Fibroblast of lung (primary cell): ENCODE data around the gene COX6B1. TPM values are rescaled to one million over a fixed set of nuclear protein-coding genes. Genes with fewer than 3 reads are reported as not detected.

Experiments used
- DNase-seq, 2 donors: peaks; one replicate each; pipeline versions ENCODE4 v3.0.0 to v3.0.0-alpha.2; 2010; ENCODE audit warnings: low read depth in 2 of 2
- H2AFZ ChIP-seq: 2 replicates; pipeline ENCODE4 v1.5.1; 2012; ENCODE audit warnings: low read length, control low read depth, inconsistent platforms
- H3K27ac ChIP-seq: 2 replicates; pipeline ENCODE4 v1.5.1; 2011; ENCODE audit warnings: low read length, control low read depth; ENCODE audit not compliant: insufficient read depth
- H3K27me3 ChIP-seq: 2 replicates; pipeline ENCODE4 v1.5.1; 2011; ENCODE audit warnings: mild to moderate bottlenecking, low read length; ENCODE audit not compliant: control insufficient read depth, insufficient read depth
- H3K36me3 ChIP-seq: 2 replicates; pipeline ENCODE4 v1.5.1; 2011; ENCODE audit warnings: low read length; ENCODE audit not compliant: control insufficient read depth, insufficient read depth
- H3K4me1 ChIP-seq: 2 replicates; pipeline ENCODE4 v1.5.1; 2011; ENCODE audit warnings: low read length; ENCODE audit not compliant: control insufficient read depth, insufficient read depth; ENCODE audit errors: extremely low read depth
- H3K4me2 ChIP-seq: 2 replicates; pipeline ENCODE4 v1.5.1; 2011; ENCODE audit warnings: low read length, control low read depth; ENCODE audit not compliant: insufficient read depth; ENCODE audit errors: extremely low read depth
- H3K4me3 ChIP-seq, 4 experiments: fragments of 200-600 bp in 1 of 4; sonication (generic) in 1 of 4; replicated peaks in 1 of 4; 2 replicates each; pipeline ENCODE4 v1.5.1; 2011 to 2016; ENCODE audit warnings: low read length in 4 of 4, low read depth in 3 of 4, mild to moderate bottlenecking in 3 of 4, control low read depth in 2 of 4, inconsistent platforms in 1 of 4, mixed read lengths in 1 of 4; ENCODE audit not compliant: insufficient read depth in 1 of 4; ENCODE audit errors: control extremely low read depth in 1 of 4
- H3K79me2 ChIP-seq: 2 replicates; pipeline ENCODE4 v1.5.1; 2012; ENCODE audit warnings: mild to moderate bottlenecking, low read length, inconsistent platforms; ENCODE audit not compliant: control insufficient read depth, insufficient read depth
- H3K9ac ChIP-seq: 2 replicates; pipeline ENCODE4 v1.5.1; 2011; ENCODE audit warnings: mild to moderate bottlenecking, low read length, control low read depth; ENCODE audit not compliant: insufficient read depth
- H3K9me3 ChIP-seq: 2 replicates; pipeline ENCODE4 v1.5.1; 2012; ENCODE audit warnings: low read depth, low read length; ENCODE audit not compliant: control insufficient read depth, insufficient read depth
- H4K20me1 ChIP-seq: 2 replicates; pipeline ENCODE4 v1.5.1; 2011; ENCODE audit warnings: low read length; ENCODE audit not compliant: control insufficient read depth, insufficient read depth; ENCODE audit errors: extremely low read depth
- CTCF ChIP-seq, 2 donors: IDR thresholded peaks in 1 of 2; conservative IDR thresholded peaks in 1 of 2; 1 replicate in 1 of 2; 2 replicates in 1 of 2; pipeline ENCODE4 v1.5.1; 2011 to 2012; ENCODE audit warnings: low read length in 2 of 2, control low read depth in 1 of 2, inconsistent platforms in 1 of 2, low read depth in 1 of 2, mild to moderate bottlenecking in 1 of 2
- EZH2 ChIP-seq: IDR thresholded peaks from 2 replicates; pipeline ENCODE4 v1.5.1; 2012; ENCODE audit warnings: low read length, control low read depth, mild to moderate bottlenecking; ENCODE audit errors: missing control alignments
- polyA plus RNA-seq, 2 donors: library from polyadenylated mRNA; depleted of rRNA in 1 of 2; stranded (reverse) in 1 of 2; unstranded in 1 of 2; fragments of >200 nt; gene quantifications; 2 replicates each; pipeline ENCODE4 v1.2.1, GENCODE V29; 2011 to 2012; ENCODE audit warnings: missing spikeins in 1 of 2
- total RNA-seq: library from RNA; depleted of rRNA; stranded (reverse); fragments of >200 nt; gene quantifications from 2 replicates; pipeline ENCODE4 v1.2.1, GENCODE V29; 2014

Gene COX6B1
- total and polyA plus RNA-seq, 2 donors (not counting 1 experiment from before 2014, with no cell fraction given), result 279 to 382 TPM

GRCh38 chr19:35612224-35612558 is 35.9 kb upstream of the COX6B1 start:
- H3K9me3 ChIP-seq, result no peaks in the 10 kb centered on the region
- peak overlapping the region; percentile 81 for H2AFZ ChIP-seq
- H3K9ac ChIP-seq, result no peak overlapping the region
- no peaks in the 10 kb centered on the region for H3K79me2 ChIP-seq
- H3K4me2 ChIP-seq, result peak overlapping the region; percentile 96
- TF ChIP-seq EZH2 (no peak), CTCF (conservative IDR thresholded peaks at IDR 0.05 in 1 of 2, IDR thresholded peaks at IDR 0.05 in 1 of 2; ENCODE audit: low read depth in 1 of 2, low read length in 2 of 2) (no peak)
- DNase-seq, result no peak
- no peaks in the 10 kb centered on the region for H3K27me3 ChIP-seq
- H3K4me1 ChIP-seq, result peaks cover 5% of the 10 kb centered on the region
- H3K4me3 ChIP-seq, result peak overlapping the region; percentile 91 to 96 (median 93)
- H3K27ac ChIP-seq, result no peak overlapping the region
- no peaks in the 10 kb centered on the region for H4K20me1 ChIP-seq
- H3K36me3 ChIP-seq, result peaks cover 3% of the 10 kb centered on the region

DNA sequence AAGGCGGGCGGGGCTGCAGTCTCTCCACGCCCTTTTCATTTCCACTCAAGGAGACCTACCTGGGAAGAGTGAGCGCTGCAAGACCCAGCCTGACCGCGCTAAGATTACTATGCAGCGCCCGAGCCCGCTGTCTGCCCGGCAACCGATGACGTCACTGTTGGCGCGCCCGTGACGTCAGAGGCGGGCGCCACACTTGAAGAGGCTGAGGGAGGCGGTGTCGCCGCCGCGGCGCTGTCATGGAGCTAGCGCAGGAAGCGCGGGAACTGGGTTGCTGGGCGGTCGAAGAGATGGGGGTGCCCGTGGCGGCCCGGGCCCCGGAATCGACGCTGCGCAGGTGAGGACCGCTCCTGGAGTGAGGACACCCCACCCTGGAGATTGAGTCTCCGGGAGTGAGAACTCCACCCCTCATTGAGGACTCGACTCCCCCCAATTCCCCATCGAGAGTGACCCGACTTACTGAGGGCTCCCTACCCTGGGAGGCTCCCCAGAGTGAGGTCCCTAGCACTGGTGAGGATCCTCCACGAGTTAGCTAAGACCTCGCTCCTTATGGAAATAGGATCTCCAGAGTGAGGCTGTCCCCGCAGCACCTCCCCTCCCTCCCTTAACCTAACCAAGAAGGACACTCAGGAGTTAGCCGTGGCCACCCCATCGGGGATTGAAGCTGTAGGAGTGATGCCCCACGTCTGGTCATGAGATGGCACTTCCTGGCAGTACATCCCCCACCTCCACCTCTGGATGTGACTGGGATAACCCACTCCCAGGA is 35.4 kb upstream of the COX6B1 start, which contains the start of gene HAUS5:
Gene HAUS5, plus strand, starts transcription at position 177 of the 763 bp plus-strand sequence. Its CDS starts 60 bp downstream, at position 237.
- DNase-seq, result peak; percentile 86 to 90

GRCh38 chr19:35613574-35613973 is 34.5 kb upstream of the COX6B1 start:
- Histone ChIP-seq H2AFZ (no peak overlapping the region), H3K27me3 (no peaks in the 10 kb centered on the region), H3K36me3 (peaks cover 5% of the 10 kb centered on the region), H3K4me1 (peaks cover 5% of the 10 kb centered on the region), H3K9ac (no peak overlapping the region), H3K4me2 (peak overlapping the region; percentile 40), H4K20me1 (no peaks in the 10 kb centered on the region), H3K9me3 (no peaks in the 10 kb centered on the region), H3K4me3 (no peak overlapping the region), H3K79me2 (no peaks in the 10 kb centered on the region), H3K27ac (no peak overlapping the region)
- DNase-seq, result no peak
- TF ChIP-seq CTCF (conservative IDR thresholded peaks at IDR 0.05 in 1 of 2, IDR thresholded peaks at IDR 0.05 in 1 of 2; ENCODE audit: low read depth in 1 of 2, low read length in 2 of 2), result no peak
- no peak for TF ChIP-seq EZH2

More for the DNA sequence above, 35.4 kb upstream of the COX6B1 start, which contains the start of gene HAUS5:
- H3K4me3 ChIP-seq, result peak within 1 kb of the TSS; percentile 91 to 96 (median 93)
- no peaks in the 10 kb centered on the region for H3K27me3 ChIP-seq
- peaks cover 5% of the 10 kb centered on the region for H3K4me1 ChIP-seq
- no peaks in the 10 kb centered on the region for H3K79me2 ChIP-seq
- H3K36me3 ChIP-seq, result peaks cover 3% of the 10 kb centered on the region
- peak within 1 kb of the TSS; percentile 96 for H3K4me2 ChIP-seq
- H3K9me3 ChIP-seq, result no peaks in the 10 kb centered on the region
- H2AFZ ChIP-seq, result peak within 1 kb of the TSS; percentile 98
- no peaks in the 10 kb centered on the region for H4K20me1 ChIP-seq
- peak within 1 kb of the TSS; percentile 86 for H3K27ac ChIP-seq
- TF ChIP-seq CTCF (conservative IDR thresholded peaks at IDR 0.05 in 1 of 2, IDR thresholded peaks at IDR 0.05 in 1 of 2; ENCODE audit: low read depth in 1 of 2, low read length in 2 of 2) (no peak), EZH2 (no peak)
- peak within 1 kb of the TSS; percentile 90 for H3K9ac ChIP-seq
